Activated CD8-positive, alpha-beta memory T cell treated with anti-CD3 and anti-CD28 coated beads for 48 hours (primary cell): ENCODE results near the gene MACROD2.

Experiments
- DNase-seq, 3 experiments: peaks; one replicate each; pipeline ENCODE4 v3.0.0-alpha.2; 2020; ENCODE audit warnings: low read depth in 2 of 3, low spot score in 2 of 3

MACROD2 gene

DNA sequence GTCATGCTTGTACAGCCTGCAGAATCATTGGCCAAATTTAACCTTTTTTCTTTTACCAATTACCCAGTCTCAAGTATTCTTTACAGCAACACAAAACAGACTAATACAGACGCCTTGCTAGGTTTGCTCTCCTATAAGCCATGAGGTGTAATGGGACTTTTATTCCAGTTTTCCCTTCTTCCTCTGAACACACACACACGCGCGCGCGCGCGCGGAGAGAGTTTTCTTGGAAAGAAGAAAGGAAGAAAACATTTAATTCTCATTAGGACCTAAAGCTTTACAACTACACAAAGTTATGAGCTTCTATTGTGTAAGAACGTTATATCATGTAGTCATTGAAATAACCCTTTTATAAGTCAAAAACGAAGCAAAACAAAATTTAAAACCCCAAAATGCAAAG, 1023.6 kb downstream of the MACROD2 start:
- DNase-seq: no peak

DNA sequence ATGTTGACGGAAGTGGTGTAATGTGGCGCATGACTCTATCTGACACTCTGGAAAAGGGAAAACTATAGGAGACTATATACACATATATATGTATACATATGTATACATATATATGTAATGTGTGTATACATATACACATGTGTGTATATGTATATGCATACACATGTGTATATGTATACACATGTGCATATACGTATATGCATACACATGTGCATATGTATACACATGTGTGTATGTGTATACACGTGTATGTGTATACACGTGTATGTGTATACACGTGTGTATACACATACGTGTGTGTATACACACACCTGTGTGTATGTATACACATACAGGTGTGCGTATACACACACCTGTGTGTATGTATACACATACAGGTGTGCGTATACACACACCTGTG, 1025.5 kb downstream of the MACROD2 start:
- DNase-seq: no peak

DNA sequence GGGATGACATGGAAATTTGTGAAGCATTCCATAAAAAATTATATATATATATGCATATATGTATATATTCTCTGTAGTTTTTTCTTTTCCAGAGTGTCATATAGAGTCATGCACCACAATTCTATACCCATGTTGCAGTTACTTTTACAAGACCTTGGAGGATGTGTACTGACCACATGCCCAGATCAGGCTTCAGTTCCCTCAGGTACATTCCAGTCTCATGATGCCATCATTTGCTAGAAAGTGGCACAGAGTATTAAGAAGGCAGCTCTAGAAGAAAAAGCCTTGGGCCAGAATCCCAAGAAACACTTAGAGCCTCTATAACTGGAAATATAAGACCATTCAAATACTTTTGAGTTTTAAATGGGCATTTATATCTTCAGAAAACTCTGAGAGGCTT, 1027.6 kb downstream of the MACROD2 start:
- DNase-seq: no peak

DNA sequence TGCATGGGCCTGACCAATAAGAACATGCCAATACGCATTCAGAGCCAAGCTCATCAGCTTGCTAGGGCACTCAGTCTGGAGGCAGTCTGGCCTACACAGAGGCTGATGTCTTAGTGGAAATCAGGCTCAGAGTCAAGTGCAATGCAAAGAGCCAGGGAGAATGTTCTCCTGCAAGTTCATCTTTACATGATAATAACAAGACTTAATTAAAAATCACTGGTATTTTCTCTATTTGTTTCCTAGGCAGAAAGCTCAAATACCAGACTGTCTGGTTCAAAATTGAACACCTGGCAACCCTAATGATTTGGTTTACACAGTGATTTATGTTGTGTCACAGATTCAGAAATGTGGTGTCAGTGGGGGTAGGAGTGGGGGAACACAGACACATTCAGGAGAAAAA, 1031.4 kb downstream of the MACROD2 start:
- no peak for DNase-seq

DNA sequence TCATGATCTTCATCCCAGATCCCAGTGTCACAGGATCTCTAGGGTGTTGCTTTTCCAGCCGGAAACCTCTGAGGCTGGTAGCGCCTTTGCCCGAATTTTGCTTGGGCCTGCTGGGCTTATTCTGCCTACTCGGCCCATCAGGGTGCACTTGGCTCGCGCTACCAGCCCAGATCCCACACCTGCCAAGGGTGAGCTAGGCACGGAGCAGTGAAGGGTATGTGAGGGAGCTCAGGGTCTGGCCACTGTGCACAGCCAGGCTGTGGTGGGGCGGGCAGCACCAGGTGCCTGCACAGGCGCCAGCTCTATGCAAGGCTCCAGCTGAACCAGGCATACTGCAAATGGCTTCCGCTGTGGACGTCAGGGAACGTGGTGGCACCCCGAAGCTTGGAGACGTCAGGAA, 1035.5 kb downstream of the MACROD2 start:
- no peak for DNase-seq

DNA sequence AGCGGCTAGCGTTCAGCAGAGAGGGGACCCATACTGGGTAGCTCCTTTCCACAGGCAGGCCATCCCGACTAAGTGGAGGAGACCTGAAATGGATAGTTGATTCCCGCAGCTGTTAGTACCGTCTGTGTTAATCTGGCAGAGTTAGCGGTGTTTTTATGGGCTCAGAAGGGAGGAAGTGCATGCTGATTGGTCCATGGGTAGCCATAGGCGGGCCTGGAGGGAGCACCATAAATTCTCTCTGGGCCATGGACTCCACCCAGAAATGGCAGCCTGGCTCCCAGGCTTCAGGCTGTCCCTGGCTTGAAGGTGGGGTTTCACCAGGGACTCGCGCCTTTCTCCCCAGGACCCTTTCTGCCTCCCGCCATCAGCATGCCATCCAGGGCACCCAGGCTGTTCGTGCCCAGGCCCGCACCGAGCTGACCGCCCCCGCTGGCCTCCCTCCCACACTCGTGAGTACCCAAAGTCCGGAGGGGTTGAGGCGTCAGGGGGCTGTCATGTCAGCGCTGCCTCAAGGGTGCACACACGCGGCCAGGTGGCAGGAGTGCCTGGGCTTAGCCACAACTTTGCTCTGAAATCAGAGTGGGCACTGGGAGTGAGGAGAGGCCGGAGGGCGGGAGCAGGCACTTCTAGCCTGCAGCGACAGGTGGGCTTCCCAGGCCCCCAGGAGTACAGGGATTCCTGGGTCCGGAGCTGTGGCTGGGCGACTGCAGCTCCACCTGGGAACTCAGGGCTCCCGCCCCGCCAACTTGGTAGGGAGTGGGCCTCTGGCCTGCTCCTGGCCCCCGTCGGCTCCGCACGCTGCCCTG, 1036.4 kb downstream of the MACROD2 start:
- no peak for DNase-seq

- no peak for DNase-seq
Measured at GRCh38 chr20:15032352-15032622, 1037.0 kb downstream of the MACROD2 start.

GRCh38 chr20:15033269-15033668, 1038.0 kb downstream of the MACROD2 start:
- DNase-seq: no peak

GRCh38 chr20:15033891-15034290, 1038.6 kb downstream of the MACROD2 start:
- no peak for DNase-seq

DNA sequence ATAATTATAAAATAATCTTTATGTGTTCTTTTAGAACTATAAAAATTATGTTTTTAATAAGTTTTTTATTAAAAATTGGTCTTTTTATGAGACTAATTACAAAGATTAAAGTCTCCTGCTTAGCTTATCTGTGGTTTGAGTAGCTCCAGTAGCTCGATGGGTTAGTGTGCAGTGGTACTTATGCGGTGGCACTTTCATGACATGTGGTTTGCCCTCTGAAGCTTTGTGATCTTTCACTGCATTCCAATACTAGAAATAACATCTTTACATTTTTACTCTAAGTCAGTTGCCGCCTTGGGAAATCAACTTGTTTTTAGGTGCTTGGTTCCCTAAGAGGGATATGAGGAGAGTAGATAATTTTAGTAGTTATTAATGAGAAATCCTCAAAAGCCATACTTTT, 1041.6 kb downstream of the MACROD2 start:
- no peak for DNase-seq

DNA sequence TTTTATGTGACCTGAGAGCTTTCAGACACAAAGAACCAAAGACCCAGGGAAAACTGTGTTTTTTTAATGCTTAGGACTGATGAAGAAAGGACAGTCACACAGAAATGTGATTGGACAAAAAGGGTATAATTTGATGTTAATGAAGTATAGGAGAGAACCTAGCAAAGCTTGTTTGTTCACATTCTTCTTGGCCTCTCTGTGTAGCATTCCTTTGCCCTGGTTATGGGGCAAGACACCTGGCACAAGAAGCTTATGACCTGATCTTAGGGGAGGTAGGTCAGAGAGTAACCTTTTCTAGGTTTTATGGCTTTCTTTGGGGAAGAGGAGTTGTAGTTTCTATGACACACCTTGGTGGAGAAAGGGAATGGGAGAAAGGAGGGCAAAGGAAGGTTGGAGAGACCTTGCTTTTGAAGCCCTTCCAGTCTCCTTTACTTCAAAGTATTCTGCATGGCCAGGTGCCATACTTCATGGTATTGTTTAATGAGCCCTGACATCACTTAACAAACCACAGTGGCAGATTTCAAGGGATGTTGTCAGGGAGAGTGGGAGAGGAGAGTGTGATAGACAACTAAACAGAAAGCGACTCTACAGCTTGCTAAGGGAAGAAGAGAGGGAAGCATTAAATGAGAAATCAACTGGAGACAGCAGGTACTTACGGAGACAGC, 1043.9 kb downstream of the MACROD2 start:
- no peak for DNase-seq

- DNase-seq: no peak
Measured at GRCh38 chr20:15042723-15043122, 1047.4 kb downstream of the MACROD2 start.

GRCh38 chr20:15045246-15045645, 1049.9 kb downstream of the MACROD2 start:
- no peak for DNase-seq

DNA sequence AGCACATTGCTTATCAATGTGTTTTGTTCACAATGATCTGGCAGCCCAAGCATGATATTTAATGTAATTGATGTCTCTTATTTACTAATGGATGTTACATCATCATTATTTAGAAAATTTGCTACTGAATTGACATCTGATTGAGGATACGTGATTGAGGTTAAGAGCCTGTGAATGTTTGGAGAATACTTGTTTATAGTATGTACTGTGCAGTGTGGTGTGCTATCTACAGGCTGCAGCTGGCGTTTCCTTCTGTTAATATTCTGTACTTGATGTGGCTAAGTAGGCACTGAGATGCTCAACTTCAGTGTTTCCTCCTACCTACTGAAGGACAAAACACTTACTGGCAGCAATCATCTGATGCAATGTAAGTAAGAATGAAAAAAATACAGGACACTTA, 1051.7 kb downstream of the MACROD2 start:
- DNase-seq: no peak

DNA sequence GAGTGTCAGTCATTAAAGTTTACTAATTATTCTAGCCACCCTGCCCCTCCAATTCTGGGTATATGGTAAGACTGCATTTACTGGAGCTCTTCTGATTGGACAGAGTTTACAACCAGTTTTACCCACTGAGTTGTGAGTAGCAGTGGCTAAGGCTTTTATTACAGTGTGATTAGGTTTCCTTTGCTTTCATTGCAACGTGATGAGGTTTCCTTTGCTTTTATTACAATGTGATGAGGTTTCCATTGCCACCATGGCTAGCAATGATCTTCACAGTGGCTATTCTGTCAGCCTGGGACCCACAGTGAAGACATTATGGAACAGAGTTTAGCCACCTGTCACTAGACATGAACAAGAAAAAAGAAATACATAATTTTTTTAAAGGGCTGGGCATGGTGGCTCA, 1052.3 kb downstream of the MACROD2 start:
- DNase-seq: no peak

DNA sequence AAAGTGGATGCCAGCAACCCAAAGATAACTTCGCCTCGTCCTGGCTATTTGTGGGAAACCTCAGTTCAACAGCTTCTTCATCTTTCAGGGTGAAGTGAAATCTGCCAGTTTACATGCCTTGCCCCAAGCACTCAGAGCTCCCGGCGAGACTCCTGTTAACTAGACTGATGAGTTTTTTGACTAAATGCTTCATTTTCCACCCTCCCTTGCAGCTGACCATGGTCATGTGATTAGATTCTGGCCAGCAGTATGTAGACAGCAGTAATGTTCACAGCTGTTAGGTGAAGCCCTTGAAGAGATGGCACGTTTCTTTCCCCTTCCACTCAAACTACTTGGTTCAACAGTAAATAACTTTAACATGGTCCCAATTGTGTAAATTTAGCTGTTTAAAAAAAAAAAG, 1060.9 kb downstream of the MACROD2 start:
- DNase-seq: no peak

DNA sequence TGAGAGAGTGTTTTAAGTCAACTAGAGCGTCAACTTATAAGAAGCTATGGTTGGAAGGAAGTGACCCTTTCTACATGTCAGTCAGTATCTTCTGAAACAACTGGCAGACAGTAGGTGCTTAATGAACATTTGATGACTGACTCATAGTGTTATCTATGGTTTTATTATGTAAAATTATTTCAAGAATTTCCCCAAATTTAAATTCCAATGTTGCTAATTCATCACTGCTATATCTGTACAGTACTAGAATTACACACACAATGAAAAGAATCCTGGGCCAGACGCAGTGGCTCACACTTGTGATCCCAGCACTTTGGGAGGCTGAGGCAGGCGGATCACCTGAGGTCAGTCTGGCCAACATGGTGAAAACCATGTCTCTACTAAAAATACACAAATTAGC, 1063.5 kb downstream of the MACROD2 start:
- DNase-seq: no peak

GRCh38 chr20:15059438-15059837, 1064.1 kb downstream of the MACROD2 start:
- DNase-seq: no peak

DNA sequence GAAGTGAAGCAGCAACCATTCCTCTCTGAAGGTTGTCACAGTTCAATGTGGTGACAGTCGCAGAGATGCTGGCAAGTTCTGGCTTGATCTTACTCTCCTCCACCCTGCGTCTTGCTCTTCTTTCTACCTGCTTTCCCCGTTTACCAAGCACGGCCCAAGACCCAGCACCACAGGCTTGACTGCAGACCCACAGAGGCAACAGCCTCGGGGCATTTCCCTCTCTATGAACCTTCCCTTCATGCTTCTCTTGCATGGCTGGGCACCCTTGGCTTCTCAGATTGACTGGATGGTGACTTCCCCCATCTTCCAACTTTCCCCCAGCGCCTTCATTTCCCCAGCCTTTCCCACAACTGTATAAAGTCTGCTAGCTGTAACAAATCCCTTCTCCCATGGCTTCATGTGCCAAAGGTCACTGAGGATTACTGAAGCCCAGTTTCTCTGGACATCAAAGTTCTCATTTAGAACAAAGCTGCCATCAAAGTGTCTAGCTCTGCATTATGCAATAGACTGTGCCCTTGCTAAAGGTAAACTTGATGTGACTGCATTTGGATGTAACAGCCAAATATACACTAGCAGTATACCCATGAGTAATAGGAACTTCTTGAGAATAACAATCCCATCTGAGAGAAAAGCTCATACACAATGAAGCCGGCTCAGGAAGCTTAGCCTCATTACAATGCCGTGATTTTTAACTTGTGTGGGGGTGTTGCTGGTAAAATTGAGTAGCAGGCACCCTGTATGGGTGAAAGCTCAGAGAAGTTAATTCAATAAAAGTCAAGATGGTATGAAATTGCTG, 1065.1 kb downstream of the MACROD2 start:
- no peak for DNase-seq

DNA sequence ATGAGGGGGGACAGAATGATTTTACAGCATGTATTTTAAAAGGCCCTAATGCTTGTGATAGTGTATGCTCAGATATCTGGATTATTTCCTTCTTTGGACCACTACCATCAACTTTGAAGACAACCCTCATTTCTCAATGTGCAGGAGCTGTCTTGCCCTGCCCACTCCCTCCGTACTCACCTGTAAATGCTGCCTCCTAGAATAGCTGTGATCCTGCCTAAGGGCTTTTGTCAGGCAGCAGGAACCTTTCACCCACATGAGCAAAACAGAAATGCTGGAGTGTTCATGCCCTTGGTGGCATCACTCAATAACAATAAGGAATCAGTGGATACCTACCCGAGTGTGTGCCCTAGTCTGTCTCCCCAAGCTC, 1065.7 kb downstream of the MACROD2 start:
- no peak for DNase-seq

GRCh38 chr20:15061955-15062354, 1066.6 kb downstream of the MACROD2 start:
- no peak for DNase-seq

- no peak for DNase-seq
Measured at GRCh38 chr20:15063081-15063480, 1067.8 kb downstream of the MACROD2 start.
